Posterior vena cava (tissue), 2 donors: ENCODE data around the gene WSCD2. TPM values are rescaled to one million over a fixed set of nuclear protein-coding genes. Genes with fewer than 3 reads are reported as not detected.
A peak's percentile ranks its signal among the peaks of the same experiment; 100 is the strongest.

Experiments used
- DNase-seq: peaks from one replicate; pipeline ENCODE4 v3.0.0-alpha.2; 2020; ENCODE audit warnings: low spot score
- intact Hi-C, 2 donors: fragments of 100-400 bp; cut with DNase I; formaldehyde crosslinking; loops; one replicate each; pipeline versions ENCODE4 v1.14.1 to v1.14.2; 2022 to 2023
- total RNA-seq, 2 donors: library from RNA; stranded (reverse); fragmentation: NEBNext Ultra II Directional; extraction: Animal tissue kit (Norgen Biotek cat#: 25700); gene quantifications; one replicate each; pipeline ENCODE4 v1.2.1, GENCODE V29; 2021
- donor health status: DM: yes; HTN: yes; CAD: no.
- donor health status: DM: yes; HTN: yes; CAD: no.

Gene WSCD2
- total RNA-seq, 2 donors from 2014 or later: 9.3 to 17.8 TPM

- no peak for DNase-seq
- intact Hi-C loops: no loop called here
Observed at GRCh38 chr12:108121320-108121719, 7.8 kb upstream of the WSCD2 start.

- intact Hi-C loops: no loop called here
Observed at GRCh38 chr12:108121728-108122471, 7.2 kb upstream of the WSCD2 start.

DNA sequence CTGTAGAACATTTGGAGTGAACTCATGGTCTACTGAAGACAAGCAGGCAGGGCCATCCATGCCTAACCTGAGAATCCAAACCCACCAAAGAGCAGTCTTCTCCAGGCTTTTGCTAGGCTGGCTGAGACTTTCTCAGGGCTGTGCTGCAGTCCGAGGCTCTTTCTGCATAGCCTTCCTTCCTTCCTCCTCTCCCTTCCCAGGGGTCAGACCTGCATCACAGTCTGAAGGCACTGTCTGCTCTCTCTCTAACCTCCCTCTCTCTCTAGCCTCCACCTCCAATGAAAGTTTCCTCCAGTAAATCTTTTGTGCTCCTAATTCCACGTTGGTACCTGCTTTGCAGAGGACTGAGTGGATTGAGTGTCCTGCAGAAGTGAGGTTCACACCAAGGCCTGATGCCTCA, 6.4 kb upstream of the WSCD2 start:
- no peak for DNase-seq
- intact Hi-C loops: no loop called here

More at GRCh38 chr12:108121728-108122471, 7.2 kb upstream of the WSCD2 start:
- DNase-seq: no peak

GRCh38 chr12:108123402-108123801, 5.7 kb upstream of the WSCD2 start:
- intact Hi-C loops: no loop called here
- no peak for DNase-seq

DNA sequence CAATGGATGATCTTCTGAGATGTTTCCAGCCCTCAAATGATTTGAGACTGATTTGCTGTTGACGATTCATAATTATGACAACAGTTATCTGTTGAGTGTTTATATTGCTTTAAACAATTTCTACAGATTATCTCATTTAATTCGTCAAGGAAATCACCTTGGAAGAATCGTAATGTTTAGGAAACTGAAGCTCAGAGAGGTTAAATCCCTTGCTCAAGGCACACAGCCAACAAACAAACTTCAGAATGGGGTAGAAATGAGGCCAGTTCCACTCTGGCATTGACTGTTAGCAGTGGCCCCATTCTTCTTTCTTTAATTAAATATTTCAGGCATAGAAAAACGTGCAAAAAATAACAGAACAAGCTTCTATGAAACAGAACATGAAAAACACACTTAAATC, 4.0 kb upstream of the WSCD2 start:
- DNase-seq: no peak
- intact Hi-C loops: no loop called here

- no peak for DNase-seq
- intact Hi-C loops: no loop called here
Observed at GRCh38 chr12:108126212-108126611, 2.9 kb upstream of the WSCD2 start.

DNA sequence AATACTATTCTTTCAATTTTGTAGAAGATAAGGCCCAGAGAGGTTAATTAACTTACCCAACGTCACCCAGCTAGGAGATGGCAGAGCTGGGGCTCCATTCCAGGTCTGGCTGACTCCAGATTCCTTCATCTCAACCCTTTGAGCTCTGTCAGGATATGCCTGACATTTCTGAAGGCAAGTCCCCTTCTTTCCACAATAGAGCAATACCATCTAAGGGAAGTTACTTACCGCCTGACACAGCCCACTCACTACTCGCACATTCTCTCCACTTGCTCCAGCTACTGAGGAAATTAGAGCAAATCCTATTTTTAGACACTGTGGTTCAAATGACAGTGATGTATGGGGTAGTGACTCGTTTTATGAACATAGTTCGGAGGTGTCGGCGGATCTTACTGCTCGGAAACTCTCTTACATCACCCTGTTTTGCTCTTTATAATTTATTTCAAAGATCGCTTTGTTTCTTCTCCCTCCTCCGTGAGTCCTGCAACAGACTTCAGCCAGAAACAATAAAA, 2.0 kb upstream of the WSCD2 start:
- intact Hi-C loops: no loop called here
- no peak for DNase-seq

DNA sequence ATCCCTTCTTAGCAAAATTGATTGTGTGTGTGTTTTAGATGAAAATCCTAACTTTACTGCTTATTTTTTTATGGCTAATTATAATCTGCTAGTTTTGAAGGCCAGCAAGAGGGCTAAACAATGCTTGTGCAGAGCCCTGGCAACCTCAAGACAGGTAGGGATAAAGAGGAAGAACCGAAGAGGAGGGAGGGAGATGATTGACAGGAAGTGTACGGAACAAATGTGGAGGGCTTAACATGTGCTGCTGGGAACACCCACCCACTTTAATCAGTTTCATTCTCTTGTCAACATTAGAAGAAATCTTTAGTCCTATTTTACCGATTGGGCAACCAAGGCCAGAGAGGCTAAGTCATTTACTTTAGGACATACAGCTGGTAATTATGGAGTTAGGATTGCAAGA, 1.4 kb upstream of the WSCD2 start:
- no peak for DNase-seq
- intact Hi-C loops: no loop called here

DNA sequence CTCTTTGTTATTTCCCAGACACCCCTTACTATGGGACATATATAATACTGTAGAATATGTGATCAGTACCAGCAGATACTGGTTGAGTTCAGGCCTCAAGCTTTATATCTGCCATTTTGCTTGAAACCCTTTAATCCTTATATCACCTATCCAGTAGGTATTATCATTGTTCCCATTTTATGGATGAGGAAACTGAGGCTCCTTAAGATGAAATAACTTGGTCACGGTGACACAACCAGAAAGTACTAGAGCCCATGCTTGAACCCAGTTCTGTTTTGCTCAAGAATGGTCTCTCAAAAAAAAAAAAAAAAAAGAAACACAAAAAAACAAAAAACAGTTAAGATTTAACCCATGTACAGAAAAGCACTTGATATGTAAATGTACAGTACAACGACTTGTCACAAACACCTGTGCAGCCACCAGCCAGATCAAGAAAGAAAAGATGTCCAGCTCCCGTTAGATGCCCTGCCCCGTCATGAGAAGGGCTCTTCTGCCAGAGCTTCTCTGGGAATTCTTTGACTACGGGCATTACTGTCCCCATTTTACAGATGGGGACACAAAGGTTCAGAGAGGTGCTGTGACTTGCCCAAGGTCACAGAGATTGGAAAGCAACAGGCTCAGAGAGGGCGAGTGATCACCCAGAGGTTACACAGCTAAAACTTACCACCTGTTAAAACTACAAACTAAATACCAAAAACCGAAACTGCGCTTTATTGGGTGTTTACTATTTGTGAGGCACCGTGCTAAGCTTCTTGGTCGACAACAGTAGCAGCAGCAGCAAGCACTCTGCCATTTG, 669 bp upstream of the WSCD2 start:
- intact Hi-C loops: no loop called here
- no peak for DNase-seq

DNA sequence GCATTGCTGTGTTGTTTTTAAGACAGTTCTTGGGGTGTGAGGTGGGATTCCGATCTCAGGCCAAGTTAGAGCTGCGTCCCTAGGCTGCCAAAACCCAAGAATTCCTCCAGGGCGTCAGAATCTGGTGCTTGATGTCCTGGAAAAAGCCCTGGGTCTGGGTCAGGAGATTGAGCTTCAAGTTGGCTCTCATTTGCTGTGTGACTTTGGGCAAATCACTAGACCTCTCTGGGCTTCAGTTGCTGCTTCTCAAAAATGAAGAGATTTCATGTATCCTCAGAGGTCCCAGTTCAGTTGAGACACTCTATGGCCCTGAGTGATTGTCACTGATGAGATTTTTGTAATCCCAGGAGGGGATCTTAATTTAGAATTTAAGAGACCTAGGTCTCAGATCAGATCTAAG, 1.9 kb downstream of the WSCD2 start:
- no peak for DNase-seq
- intact Hi-C loops: loop anchor here in 1 of 2 donors (10.0 kb wide), 1 partner anchor 64 kb away; no protein-coding TSS in a partner anchor

DNA sequence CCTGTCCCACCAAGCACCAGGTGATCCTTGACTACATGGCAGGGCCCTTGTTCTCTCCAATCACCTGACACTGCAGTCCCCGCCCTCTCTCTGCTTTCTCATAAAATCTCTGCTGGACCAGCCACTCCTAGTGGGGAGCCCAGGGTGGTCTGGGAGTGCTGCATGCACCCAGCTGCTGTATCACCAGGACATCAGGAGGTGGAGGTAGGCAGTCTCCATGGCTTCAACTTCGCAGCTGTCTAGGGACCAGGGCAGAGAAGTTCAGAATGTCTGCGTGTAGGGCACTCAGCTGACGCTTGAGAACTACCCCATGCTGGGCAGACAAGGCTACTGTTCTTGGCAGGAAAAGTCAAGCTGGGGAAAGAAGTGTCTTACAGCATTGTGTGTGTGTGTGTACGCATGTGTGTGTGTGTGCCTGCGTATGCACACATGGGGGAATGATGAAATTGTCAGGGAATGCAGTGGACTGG, 2.6 kb downstream of the WSCD2 start:
- intact Hi-C loops: loop anchor here in 1 of 2 donors (10.0 kb wide), 1 partner anchor 63 kb away; no protein-coding TSS in a partner anchor
- no peak for DNase-seq

DNA sequence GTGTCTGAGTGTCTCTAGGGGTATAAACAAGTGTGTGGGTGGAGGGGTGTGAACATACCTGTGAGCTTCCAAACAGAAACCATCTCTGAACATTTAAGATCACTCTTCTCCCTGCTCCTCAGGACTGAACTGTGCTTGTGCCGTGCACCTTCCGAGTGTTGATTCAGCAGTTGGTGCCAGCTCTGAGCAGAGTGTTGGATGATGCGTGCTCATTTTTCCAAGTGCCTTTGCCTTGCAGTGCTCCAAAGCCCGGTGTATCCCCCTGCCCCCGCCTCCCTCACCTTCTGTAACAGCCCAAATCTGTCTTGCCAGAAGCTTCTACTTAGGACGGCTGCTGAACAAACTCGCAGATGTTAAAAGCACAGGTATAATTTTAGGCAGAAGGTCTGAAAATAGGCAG, 4.4 kb downstream of the WSCD2 start:
- DNase-seq: no peak
- intact Hi-C loops: loop anchor here in 1 of 2 donors (10.0 kb wide), 1 partner anchor 61 kb away; no protein-coding TSS in a partner anchor

GRCh38 chr12:108134744-108135143, 5.7 kb downstream of the WSCD2 start:
- intact Hi-C loops: loop anchor here in 1 of 2 donors (10.0 kb wide), 1 partner anchor 60 kb away; no protein-coding TSS in a partner anchor

GRCh38 chr12:108135627-108136026, 6.5 kb downstream of the WSCD2 start:
- no peak for DNase-seq
- intact Hi-C loops: loop anchor here in 1 of 2 donors (10.0 kb wide), 1 partner anchor 59 kb away; no protein-coding TSS in a partner anchor

More at GRCh38 chr12:108134744-108135143, 5.7 kb downstream of the WSCD2 start:
- no peak for DNase-seq

DNA sequence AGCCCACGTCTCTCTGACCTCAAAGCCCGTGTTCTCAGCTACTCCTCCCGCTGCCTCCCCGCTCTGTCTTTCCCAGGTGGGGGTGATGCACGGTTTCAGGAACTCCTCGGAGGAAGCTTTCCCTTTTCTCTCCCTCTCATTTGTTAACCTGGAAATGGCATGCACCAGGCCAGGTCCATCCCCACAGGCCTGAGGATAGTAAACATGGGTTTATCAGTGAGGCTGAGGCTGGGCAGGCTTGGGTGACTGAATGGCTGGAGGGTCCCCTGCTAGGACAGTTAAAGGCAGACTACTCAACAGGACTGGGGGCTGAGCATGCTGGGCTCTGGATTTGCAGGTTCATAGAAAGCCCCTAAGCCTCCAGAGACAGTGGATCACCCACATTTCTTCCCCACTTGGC, 7.6 kb downstream of the WSCD2 start:
- intact Hi-C loops: loop anchor here in 1 of 2 donors (10.0 kb wide), 1 partner anchor 58 kb away; no protein-coding TSS in a partner anchor
- DNase-seq: no peak

DNA sequence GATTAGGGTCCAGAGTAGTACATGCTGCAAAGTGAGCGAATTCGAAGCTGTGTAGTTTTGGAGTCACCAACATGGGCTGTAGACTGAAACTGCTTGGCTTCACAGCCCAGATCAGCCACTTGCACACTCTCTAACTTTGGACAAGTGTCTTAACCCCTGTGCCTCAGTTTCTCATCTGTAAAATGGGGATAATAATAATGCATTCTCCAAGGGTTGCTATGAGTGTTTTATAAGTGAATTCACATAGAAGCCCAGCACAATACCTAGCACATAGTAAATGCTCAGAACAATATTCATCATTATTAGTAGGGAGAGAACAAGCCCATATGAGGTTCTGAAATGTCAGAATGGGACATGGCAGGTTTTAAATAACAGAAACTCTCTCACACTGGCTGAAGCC, 10.4 kb downstream of the WSCD2 start:
- no peak for DNase-seq
- intact Hi-C loops: loop anchor here in 1 of 2 donors (10.0 kb wide), 1 partner anchor 55 kb away; no protein-coding TSS in a partner anchor

DNA sequence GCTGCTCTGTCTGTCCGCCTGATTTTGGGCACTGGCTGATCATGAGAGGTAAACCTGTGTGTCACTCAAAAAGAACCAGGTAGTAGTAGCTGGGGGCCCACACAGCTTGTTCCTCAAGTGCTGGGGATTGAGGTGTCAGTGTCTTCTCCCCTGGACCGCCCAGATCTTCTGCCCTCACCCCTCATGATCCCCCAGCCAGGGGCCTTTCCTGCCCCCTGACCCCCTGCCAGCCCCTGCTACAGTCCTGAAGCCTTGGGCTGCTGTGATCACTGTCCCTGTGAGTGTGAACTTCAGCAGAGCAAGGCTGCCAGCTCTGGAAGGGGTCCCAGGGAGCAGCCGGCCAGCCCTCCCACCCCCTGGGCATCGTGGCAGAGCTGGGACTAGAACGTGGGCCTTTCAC, 11.4 kb downstream of the WSCD2 start:
- intact Hi-C loops: no loop called here

GRCh38 chr12:108141600-108142130, 12.6 kb downstream of the WSCD2 start:
- no peak for DNase-seq
- intact Hi-C loops: no loop called here

More for the DNA sequence above, 11.4 kb downstream of the WSCD2 start:
- DNase-seq: peak; percentile 47

DNA sequence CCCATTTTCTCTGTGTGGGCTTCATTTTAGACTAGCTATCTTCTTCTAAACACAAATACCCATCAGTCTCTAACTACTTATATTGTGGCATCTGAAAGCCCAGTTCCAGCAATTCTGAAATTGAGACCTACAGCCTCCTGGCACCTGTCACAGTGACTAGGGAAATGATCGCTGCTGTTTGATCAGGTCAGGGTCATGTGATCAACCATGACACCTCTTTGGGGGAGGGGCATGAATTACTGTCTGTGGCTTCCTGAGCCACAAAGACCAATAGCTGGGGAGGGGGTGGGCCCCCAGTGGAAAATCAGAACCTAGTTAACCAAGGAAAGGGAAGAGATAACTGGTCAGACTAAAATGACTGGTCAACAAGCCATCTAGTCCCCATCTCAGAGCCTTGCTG, 14.1 kb downstream of the WSCD2 start:
- intact Hi-C loops: no loop called here
- DNase-seq: no peak

GRCh38 chr12:108144080-108144479, 15.0 kb downstream of the WSCD2 start:
- intact Hi-C loops: no loop called here
- no peak for DNase-seq
